Nephron progenitor cell (in vitro differentiated cells): Measurements from ENCODE around the gene ADIPOR1.
"Not testable (repeated sequence)": the region's sequence is repeated elsewhere in the genome, so short reads cannot be mapped to it uniquely, and the experiment has no call there.

Experiments
- DNase-seq: peaks from one replicate; pipeline ENCODE4 v3.0.0; 2021
- H3K27ac Mint-ChIP-seq: 2 replicates; pipeline ENCODE4 v1.8.0; 2021; ENCODE audit warnings: mild to moderate bottlenecking, moderate library complexity, mixed read lengths
- H3K27me3 Mint-ChIP-seq: 2 replicates; pipeline ENCODE4 v1.8.0; 2021; ENCODE audit warnings: mild to moderate bottlenecking, low read depth, mixed read lengths; ENCODE audit not compliant: poor library complexity
- H3K36me3 Mint-ChIP-seq: 2 replicates; pipeline ENCODE4 v1.8.0; 2021; ENCODE audit warnings: low read depth, mixed read lengths
- H3K4me1 Mint-ChIP-seq: 2 replicates; pipeline ENCODE4 v1.8.0; 2021; ENCODE audit warnings: mixed read lengths
- H3K4me3 Mint-ChIP-seq: 2 replicates; pipeline ENCODE4 v1.8.0; 2021; ENCODE audit warnings: mild to moderate bottlenecking, moderate library complexity, mixed read lengths
- H3K9me3 Mint-ChIP-seq: 2 replicates; pipeline ENCODE4 v1.8.0; 2021; ENCODE audit warnings: mild to moderate bottlenecking, moderate library complexity, mixed read lengths
- CTCF ChIP-seq: fragments of 200-600 bp; sonication (generic); IDR thresholded peaks from 2 replicates; pipeline ENCODE4 v1.5.0; 2021; ENCODE audit warnings: antibody characterized with exemption

ADIPOR1 gene

GRCh38 chr1:202940561-202940960, 17.6 kb downstream of the ADIPOR1 start:
- peaks cover 37% of the 10 kb centered on the region for H3K36me3 Mint-ChIP-seq
- no peaks in the 10 kb centered on the region for H3K27me3 Mint-ChIP-seq
- no peaks in the 10 kb centered on the region for H3K9me3 Mint-ChIP-seq
- H3K27ac Mint-ChIP-seq: no peak overlapping the region
- H3K4me3 Mint-ChIP-seq: no peak overlapping the region
- TF ChIP-seq CTCF: no peak
- no peaks in the 10 kb centered on the region for H3K4me1 Mint-ChIP-seq
- DNase-seq: no peak

- no peak for DNase-seq
- TF ChIP-seq CTCF: no peak
Observed at GRCh38 chr1:202938287-202938925, 19.7 kb downstream of the ADIPOR1 start.

GRCh38 chr1:202936409-202936808, 21.7 kb downstream of the ADIPOR1 start:
- not testable (repeated sequence) for H3K4me3 Mint-ChIP-seq, DNase-seq, H3K36me3 Mint-ChIP-seq, H3K27ac Mint-ChIP-seq, H3K4me1 Mint-ChIP-seq
- H3K27me3 Mint-ChIP-seq: peaks cover 20% of the 10 kb centered on the region
- peaks cover 19% of the 10 kb centered on the region for H3K9me3 Mint-ChIP-seq

More at GRCh38 chr1:202938287-202938925, 19.7 kb downstream of the ADIPOR1 start:
- no peaks in the 10 kb centered on the region for H3K4me1 Mint-ChIP-seq
- peaks cover 19% of the 10 kb centered on the region for H3K36me3 Mint-ChIP-seq
- H3K27me3 Mint-ChIP-seq: peaks cover 13% of the 10 kb centered on the region
- no peak overlapping the region for H3K27ac Mint-ChIP-seq
- peaks cover 6% of the 10 kb centered on the region for H3K9me3 Mint-ChIP-seq
- H3K4me3 Mint-ChIP-seq: no peak overlapping the region

- Mint-ChIP-seq H3K27me3 (peaks cover 24% of the 10 kb centered on the region), H3K4me1 (no peaks in the 10 kb centered on the region)
Observed at GRCh38 chr1:202935844-202936243, 22.3 kb downstream of the ADIPOR1 start.

GRCh38 chr1:202934755-202935154, 23.4 kb downstream of the ADIPOR1 start:
- TF ChIP-seq CTCF: no peak
- H3K27me3 Mint-ChIP-seq: peaks cover 29% of the 10 kb centered on the region
- peaks cover 19% of the 10 kb centered on the region for H3K9me3 Mint-ChIP-seq
- no peaks in the 10 kb centered on the region for H3K36me3 Mint-ChIP-seq
- no peak for DNase-seq
- H3K4me3 Mint-ChIP-seq: no peak overlapping the region
- H3K4me1 Mint-ChIP-seq: no peaks in the 10 kb centered on the region
- no peak overlapping the region for H3K27ac Mint-ChIP-seq

More at GRCh38 chr1:202935844-202936243, 22.3 kb downstream of the ADIPOR1 start:
- TF ChIP-seq CTCF: no peak
- Mint-ChIP-seq H3K9me3 (peaks cover 19% of the 10 kb centered on the region), H3K36me3 (peaks cover 3% of the 10 kb centered on the region), H3K27ac (no peak overlapping the region), H3K4me3 (no peak overlapping the region)
- no peak for DNase-seq

- peaks cover 19% of the 10 kb centered on the region for H3K9me3 Mint-ChIP-seq
- TF ChIP-seq CTCF: no peak
- no peak overlapping the region for H3K4me3 Mint-ChIP-seq
- H3K27ac Mint-ChIP-seq: no peak overlapping the region
- H3K36me3 Mint-ChIP-seq: no peaks in the 10 kb centered on the region
- DNase-seq: no peak
- H3K27me3 Mint-ChIP-seq: peaks cover 31% of the 10 kb centered on the region
- no peaks in the 10 kb centered on the region for H3K4me1 Mint-ChIP-seq
Observed at GRCh38 chr1:202932476-202932875, 25.6 kb downstream of the ADIPOR1 start.
